T-helper 22 cell (primary cell): ENCODE results near the gene ATAD5.
A peak's percentile ranks its signal among the peaks of the same experiment; 100 is the strongest.
"Not testable (repeated sequence)": the region's sequence is repeated elsewhere in the genome, so short reads cannot be mapped to it uniquely, and the experiment has no call there.

Source experiments
- DNase-seq: peaks from one replicate; pipeline ENCODE4 v3.0.0-alpha.2; 2020; ENCODE audit warnings: low read depth

ATAD5 gene

DNA sequence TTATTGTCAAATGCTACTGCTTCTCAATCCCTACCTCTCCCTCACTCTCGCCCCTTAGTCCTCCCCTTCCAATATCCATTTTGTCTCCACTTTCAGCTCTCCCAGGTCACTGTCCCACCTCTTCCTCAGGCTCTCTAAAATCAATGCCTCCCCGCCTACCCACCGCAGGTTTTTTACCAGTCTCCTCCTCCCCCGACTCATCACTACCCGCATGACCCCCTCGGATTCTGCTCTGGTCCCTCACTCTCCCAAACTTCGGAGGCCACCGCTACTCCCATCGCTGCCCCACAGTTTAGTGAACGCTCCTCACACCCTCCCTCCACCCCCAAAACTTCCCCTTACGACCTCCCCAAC is 7.8 kb upstream of the ATAD5 start:
- DNase-seq: peak; percentile 18

DNA sequence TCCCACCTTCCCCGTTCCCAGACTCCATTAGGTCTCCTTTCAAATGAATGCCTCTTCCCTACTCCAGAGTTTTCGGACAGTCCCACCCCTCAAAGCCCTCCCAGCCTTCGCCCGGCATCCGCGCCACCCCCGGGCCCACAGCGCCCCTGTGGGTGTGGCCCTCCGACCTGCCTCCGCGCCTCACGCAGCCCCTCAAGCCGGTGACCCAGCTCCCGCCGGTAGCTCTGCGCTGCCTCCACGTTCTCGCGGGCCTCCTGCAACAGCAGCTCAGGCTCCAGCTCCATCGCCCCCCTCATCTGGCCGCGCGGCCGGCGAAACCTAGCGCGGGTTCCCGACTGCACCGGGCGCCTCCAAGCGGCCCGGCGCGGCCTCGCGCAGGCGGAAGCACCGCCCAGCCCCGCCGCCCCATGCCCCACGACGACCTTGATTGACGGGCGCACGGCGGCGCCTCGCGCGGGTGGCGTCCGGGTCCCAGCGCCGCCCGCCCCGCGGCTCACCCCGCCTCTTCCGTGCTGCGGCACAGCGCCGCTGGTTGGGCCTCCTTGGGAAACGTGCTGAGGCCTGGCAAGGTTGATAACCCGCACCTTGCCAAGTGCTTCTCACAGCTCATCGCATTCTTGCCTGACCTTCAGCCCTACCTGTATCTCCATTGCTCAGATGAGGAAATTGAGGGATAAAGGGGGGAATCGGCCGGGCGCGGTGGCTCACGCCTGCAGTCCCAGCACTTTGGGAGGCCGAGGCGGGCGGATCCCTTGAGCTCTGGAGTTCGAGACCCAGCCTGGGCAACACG is 7.2 kb upstream of the ATAD5 start, which contains the start of gene CRLF3:
CRLF3 (minus strand) TSS at position 337 of the 790 bp plus-strand sequence; CDS start at position 296, 41 bp downstream.
- peak; percentile 82 for DNase-seq

DNA sequence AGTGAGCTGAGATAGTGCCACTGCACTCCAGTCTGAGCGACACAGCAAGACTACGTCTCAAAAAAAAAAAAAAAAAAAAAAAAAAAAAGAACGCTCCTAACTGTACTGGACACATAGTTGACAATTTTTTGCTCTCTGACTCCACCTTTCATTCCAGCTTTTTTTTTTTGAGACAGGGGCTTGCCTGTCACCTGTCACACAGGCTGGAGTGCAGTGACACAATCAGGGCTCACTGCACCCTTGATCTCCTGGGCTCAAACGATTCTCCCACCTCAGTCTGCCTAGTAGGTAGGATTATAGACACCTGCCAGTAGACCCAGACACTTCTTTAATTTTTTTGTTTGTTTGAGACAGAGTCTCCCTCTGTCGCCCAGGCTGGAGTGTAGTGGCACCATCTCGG is 4.7 kb upstream of the ATAD5 start:
- no peak for DNase-seq

- no peak for DNase-seq
Measured at GRCh38 chr17:30829022-30829421, 2.7 kb upstream of the ATAD5 start.

GRCh38 chr17:30831257-30831656 is 509 bp upstream of the ATAD5 start:
- DNase-seq: no peak

DNA sequence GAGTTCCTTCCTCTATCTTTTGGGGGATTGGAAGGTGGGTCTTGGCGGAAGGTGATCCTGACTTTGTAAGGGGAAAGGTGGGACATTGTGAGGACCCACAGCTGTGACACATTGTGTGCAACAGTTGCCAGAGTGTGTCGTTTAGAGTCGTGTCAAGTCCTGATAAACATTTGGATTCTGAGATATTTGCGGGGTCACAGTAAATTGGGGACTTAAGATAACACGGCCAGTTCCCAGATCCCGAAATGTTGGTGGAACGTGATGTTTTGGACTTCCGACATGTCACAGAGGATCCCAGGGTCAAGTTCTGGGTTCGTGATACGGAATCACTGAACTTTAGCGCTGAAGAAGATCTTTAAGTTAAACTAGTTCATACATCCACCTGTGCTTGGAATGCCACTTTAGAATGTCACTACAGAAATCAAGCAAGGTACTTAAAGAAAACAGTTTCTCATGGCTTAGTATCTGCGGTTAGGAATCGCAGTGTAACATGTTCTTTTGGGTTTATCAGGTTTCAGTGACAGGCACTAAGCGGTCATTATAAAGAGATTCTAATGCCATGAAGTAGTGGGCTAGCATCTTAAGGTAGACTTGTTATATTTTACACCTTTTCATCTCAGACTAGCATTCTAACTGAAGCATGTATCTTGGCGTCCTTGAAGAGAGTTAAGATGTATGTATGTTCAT is 815 bp downstream of the ATAD5 start:
- DNase-seq: no peak

DNA sequence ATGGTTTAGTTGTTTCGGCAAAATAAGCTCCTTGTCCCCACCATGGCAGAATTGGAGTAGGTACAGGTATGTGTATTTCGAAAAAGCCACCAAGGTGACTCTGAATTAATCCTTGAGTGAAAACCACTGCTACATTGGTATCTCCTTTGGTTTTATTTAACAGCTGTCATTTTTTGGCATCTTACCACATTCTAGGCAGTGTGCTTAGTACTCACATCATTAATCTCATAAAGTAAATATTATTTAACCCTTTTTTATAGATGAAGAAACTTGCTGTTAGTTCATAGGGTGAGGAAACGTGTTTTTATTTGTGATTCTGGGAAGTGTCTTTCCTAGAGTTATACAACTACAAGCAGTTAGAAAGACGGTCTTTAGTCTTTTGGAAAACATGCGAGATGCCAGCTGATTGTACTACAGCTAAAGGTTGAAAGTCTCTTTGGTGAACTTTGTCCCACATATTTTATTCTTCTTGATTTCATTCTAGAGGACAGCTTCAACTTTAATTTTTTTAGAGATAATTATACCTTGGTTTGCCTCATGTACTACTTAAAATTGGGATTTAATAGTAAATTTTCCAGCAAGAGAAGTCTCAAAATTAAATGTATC is 6.5 kb downstream of the ATAD5 start:
- no peak for DNase-seq

DNA sequence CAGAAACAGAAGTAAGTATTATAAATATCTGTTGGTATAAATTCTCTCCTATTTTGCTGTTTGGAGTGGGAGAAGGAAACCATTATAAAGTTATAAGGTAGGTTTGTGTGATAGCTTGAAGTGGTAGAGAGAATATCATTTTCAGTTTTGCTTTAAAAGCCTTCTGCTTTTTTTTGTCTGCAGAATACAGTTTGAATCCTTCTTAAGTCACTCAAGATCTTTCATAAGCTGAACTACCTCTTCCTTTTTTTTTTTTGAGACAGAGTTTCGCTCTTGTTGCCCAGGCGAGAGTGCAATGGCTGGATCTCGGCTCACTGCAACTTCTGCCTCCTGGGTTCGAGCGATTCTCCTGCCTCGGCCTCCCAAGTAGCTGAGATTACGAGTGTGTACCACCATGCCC is 9.0 kb downstream of the ATAD5 start:
- no peak for DNase-seq

GRCh38 chr17:30848021-30848420 is 16.3 kb downstream of the ATAD5 start:
- no peak for DNase-seq

DNA sequence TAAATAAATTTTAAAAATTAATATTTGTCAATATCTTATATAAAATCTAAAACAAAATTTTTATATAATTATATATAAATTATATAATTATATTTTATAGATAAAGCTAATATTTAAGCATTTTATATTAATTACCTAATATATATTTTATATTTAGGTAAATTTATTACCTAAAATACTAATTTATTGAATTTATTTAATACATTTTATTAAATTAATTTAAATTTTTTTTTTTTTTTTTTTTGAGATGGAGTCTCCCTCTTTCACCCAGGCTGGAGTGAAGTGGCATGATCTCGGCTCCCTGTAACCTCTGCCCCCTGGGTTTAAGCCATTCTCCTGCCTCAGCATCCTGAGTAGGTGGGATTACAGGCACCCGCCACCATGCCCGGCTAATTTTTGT is 22.4 kb downstream of the ATAD5 start:
- DNase-seq: no peak

- no peak for DNase-seq
Measured at GRCh38 chr17:30858556-30859250, 26.9 kb downstream of the ATAD5 start.

GRCh38 chr17:30864636-30865035 is 32.9 kb downstream of the ATAD5 start:
- DNase-seq: no peak

DNA sequence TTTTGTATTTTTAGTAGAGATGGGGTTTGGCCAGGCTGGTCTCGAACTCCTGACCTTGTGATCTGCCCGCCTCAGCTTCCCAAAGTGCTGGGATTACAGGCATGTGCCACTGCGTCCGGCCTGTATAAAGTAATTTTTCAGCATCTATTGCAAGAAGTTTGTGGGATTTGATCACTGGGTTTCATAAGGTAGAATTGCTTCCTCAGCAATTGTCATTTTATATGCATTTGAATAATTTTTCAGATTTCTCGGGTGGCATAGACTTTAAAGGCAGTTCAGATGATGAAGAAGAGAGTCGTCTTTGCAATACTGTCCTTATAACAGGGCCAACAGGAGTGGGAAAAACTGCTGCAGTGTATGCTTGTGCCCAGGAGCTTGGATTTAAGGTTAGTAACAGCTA is 37.2 kb downstream of the ATAD5 start:
- DNase-seq: no peak

DNA sequence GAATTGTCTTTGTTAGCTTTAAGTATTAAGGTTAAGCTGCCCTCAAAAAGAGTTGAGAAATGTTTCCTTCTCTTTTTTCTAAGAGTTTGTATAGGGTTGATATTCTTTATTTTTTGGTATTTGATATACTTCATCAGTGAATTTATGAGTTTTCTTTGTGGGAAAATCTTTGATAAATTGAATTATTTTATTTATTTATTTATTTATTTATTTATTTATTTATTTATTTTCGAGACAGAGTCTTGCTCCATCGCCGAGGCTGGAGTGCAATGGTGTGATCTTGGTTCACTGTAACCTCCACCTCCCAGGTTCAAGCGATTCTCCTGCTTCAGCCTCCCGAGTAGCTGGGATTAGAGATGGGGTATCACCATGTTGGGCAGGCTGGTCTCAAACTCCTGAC is 54.4 kb downstream of the ATAD5 start:
- no peak for DNase-seq

DNA sequence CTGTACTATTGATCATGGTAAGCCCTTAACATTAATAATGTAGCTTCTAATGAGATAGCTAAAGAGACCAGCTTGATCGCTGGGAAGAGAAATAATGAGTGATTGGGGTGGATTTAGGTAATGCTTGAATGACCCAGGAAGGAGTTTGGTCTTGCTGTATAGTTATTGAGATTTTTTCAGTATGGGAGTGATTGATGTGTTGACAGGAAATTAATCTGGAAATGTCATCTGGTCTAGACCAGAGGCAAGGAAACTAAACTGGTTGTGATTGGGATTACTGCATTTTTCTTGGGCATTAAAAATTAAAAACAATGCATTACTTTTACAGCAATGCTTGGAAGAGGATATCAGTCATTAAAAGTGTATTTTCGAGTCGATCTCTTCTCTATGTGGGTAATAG is 62.5 kb downstream of the ATAD5 start:
- DNase-seq: no peak

DNA sequence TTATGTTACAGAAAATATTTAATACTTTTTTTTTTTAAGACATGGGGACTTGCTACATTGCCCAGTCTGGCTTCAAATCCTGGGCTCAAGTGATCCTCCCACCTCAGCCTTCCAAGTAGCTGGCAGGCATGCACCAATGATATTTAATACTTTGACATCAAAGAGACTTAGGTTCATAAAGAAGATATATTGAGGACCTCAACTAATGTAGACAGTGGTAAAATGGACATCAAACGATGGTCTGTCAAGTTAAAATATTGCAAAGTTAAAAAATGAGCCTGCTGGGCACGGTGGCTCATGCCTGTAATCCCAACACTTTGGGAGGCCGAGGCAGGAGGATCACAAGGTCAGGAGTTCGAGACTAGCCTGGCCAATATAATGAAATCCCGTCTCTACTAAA is 65.5 kb downstream of the ATAD5 start:
- DNase-seq: no peak

DNA sequence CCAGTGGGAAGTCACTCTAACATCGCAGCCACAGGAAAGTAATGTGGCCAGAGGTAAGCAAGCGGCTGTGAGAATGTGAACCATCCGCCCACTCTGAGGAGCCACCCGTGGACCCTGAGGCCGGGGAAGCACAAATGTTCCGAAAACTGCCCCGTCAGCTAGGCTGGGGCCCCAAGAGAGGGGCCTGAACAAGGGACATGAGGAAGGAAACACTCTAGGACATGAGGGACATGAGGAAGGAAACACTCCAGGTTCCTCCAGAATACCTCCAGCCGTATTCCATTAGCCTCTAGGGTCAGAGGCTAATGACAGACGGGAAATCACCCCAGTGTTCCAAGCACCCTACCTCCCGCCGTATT is 74.0 kb downstream of the ATAD5 start:
- no peak for DNase-seq

DNA sequence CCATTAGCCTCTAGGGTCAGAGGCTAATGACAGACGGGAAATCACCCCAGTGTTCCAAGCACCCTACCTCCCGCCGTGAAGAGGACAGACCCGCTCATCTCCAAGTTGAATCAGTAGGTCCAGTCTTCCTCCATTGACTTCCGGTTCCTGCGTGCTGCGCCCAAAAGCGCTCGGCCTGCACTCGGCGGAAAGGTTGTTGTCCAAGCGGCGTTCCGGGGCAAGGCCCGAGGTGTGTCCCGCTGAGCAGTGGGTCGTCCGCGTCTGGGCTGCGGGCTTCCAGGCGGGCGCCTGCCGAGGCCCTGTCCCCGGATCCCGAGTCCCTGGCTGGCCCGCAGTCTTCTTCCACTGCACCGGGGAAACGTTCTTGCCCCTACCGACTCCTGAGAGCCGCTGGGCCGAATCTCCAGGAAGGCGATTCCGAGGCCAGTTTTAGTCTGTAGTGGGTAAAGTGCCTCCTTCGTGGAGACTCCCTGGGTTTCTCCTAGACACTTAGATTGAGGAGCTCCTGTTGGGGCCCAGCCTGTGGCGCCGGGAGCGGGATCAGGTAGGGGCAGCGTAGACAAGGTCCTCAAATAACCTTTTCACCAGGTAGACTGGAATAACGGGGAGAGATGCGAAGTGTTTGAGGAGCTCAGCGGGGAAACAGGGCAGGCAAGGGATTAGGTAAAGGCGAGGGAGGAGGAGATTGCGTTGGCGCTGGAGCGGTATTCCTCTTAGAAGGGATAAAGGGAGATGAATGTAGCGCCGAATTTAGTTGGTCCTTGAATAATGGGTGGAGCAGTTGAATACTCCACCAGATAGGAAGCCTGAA is 74.5 kb downstream of the ATAD5 start, which contains the start of gene TEFM:
TEFM (minus strand) TSS at position 138 of the 811 bp plus-strand sequence; CDS start at position 98, 40 bp downstream.
- DNase-seq: peak; percentile 68

DNA sequence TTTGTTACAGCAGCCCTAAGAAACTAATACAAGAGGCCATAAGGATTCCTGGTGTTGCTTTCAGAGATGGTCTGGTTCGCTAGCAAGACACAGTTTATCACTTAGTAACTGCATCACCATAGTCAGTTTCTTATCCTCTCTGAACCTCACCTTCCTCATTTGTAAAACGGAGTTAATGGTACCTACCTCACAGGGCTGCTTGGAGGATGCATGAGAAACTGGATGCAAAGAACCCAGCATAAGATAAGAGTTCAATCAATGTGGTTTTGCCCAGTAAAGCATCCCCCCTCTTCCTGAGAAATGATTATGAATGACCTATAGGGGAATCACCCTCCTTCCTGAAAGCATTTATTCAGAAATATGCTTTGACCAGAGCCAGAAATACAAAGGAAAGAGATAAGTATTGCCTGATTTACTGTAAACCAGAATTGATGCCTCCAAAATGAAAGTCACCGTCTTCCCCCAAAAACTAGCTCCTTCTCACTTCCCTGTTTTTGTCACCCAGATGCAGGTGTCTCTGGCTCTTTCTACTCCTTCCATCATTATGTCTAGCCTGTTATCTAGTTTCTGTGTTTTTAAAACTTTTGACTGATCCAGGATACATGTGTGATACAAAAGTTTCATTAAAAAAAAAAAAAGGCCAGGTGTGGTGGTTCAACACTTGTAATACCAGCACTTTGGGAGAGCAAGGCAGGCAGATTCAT is 77.1 kb downstream of the ATAD5 start:
- DNase-seq: no peak

DNA sequence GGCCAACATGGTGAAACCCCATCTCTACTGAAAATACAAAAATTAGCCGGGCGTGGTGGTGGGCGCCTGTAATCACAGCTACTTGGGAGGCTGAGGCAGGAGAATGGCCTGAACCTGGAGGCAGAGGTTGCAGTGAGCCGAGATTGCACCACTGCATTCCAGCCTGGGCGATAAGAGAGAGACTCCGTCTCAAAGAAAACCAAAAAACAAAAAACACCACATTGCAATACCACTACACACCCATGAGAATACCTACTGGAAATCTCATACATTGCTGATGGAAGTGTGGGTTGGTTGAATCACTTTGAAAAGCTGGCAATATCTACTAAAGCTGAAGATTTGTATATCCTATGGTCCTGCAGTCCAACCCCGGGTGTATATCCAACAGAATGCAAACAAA is 78.4 kb downstream of the ATAD5 start:
- not testable (repeated sequence) for DNase-seq

DNA sequence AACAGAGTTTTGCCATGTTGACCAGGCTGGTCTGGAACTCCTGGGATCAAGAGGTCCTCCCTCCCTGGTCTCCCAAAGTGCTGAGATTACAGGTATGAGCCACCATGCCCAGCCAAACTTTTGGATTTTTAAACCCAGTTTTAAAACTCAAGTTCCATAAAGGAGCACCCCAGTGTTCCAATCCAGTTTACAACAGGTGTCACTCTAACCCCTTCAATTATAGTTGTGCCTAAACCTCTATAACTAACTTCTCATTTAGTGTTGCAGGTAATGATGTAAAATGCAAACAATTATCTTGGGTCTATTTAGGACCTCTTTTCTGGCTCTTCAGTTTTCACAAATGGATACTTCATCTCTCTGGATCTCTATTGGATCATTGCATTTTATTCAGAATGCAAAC is 82.2 kb downstream of the ATAD5 start:
- no peak for DNase-seq
